Heart left ventricle (tissue), 16 donors: ENCODE measurements around the gene SMG9. TPM values are rescaled to one million over a fixed set of nuclear protein-coding genes. Genes with fewer than 3 reads are reported as not detected.

ENCODE experiments used
- ATAC-seq, 4 donors: fragments of 200-7000 bp; cut with Tn5 transposase; one replicate each; pipeline ENCODE4 v1.9.1; 2020 to 2022; ENCODE audit warnings: moderate library complexity in 4 of 4, mild to moderate bottlenecking in 3 of 4, moderate number of reproducible peaks in 1 of 4
- DNase-seq, 5 donors: peaks; one replicate each; pipeline ENCODE4 v3.0.0-alpha.2; 2020
- H3K27ac ChIP-seq, 12 donors: fragments of 200-600 bp; sonication (generic) in 4 of 12; one replicate each; pipeline versions ENCODE4 v1.5.0 to v1.8.0; 2016 to 2022; ENCODE audit warnings: mild to moderate bottlenecking in 2 of 12
- H3K27me3 ChIP-seq, 9 donors: fragments of 200-600 bp; sonication (generic) in 2 of 9; one replicate each; pipeline versions ENCODE4 v1.5.1 to v1.8.0; 2016 to 2022; ENCODE audit warnings: mild to moderate bottlenecking in 3 of 9
- H3K36me3 ChIP-seq, 9 donors: fragments of 200-600 bp; sonication (generic) in 2 of 9; one replicate each; pipeline versions ENCODE4 v1.5.0 to v1.8.0; 2018 to 2022; ENCODE audit warnings: mild to moderate bottlenecking in 2 of 9
- H3K4me1 ChIP-seq, 12 donors: fragments of 200-600 bp; sonication (generic) in 4 of 12; one replicate each; pipeline versions ENCODE4 v1.5.0 to v1.8.0; 2016 to 2022; ENCODE audit warnings: mild to moderate bottlenecking in 3 of 12
- H3K4me3 ChIP-seq, 12 donors: fragments of 200-600 bp; sonication (generic) in 4 of 12; one replicate each; pipeline versions ENCODE4 v1.5.0 to v1.8.0; 2017 to 2022; ENCODE audit warnings: mild to moderate bottlenecking in 9 of 12, moderate library complexity in 4 of 12
- H3K9me3 ChIP-seq, 12 donors: fragments of 200-600 bp; sonication (generic) in 4 of 12; one replicate each; pipeline versions ENCODE4 v1.5.0 to v1.8.0; 2016 to 2022; ENCODE audit warnings: mild to moderate bottlenecking in 1 of 12
- CTCF ChIP-seq, 12 donors: fragments of 200-600 bp; sonication (generic) in 4 of 12; IDR thresholded peaks; one replicate each; pipeline versions ENCODE4 v1.5.0 to v1.8.0; 2018 to 2022; ENCODE audit warnings: antibody characterized with exemption in 12 of 12, mild to moderate bottlenecking in 5 of 12
- POLR2A ChIP-seq, 2 donors: fragments of 450-650 bp; IDR thresholded peaks; one replicate each; pipeline ENCODE4 v1.6.1; 2017; ENCODE audit warnings: antibody characterized with exemption in 2 of 2, mild to moderate bottlenecking in 2 of 2, moderate library complexity in 2 of 2
- WGBS, 4 donors: extraction: QIAGEN DNeasy Blood & Tissue Kit in 2 of 4; methylation state at CpG; one replicate each; pipeline versions ENCODE4 v1.1.5 to v1.1.7; 2013 to 2018; 5-methylcytosine and 5-hydroxymethylcytosine counted together
- intact Hi-C, 10 donors: fragments of 100-400 bp; cut with DNase I; formaldehyde crosslinking; loops; one replicate each; pipeline versions ENCODE4 v1.11.1 to v1.14.2; 2022
- polyA plus RNA-seq, 2 donors: library from polyadenylated mRNA; stranded (reverse); fragments of 200-250 nt; gene quantifications; one replicate each; pipeline ENCODE4 v1.2.3, GENCODE V29; 2013
- total RNA-seq, 9 donors: library from RNA; depleted of rRNA in 2 of 9; stranded (reverse); fragments of >200 nt in 2 of 9; fragmentation: NEBNext Ultra II Directional in 3 of 9; extraction: Animal tissue kit (Norgen Biotek cat#: 25700) in 3 of 9; gene quantifications; one replicate each; pipeline versions ENCODE4 v1.1.0 to v1.2.4, GENCODE V29; 2016 to 2023
- donor health status: ischemic (EF 13 %, LVEDD 7.1; RV severe dilation, severe dysfunction).
- donor health status: healthy with polysubstance abuse.
- donor health status: DM: no; HTN: yes; CAD: no.
- donor health status: DM: no; HTN: no; CAD: no.
- donor health status: ischemic (EF 25% LVEDD 6.9; RV normal size, moderate dysfunction).
- donor health status: ischemic (EF 25% LVEDD 5.7; RV mildly dilated, moderate dysfunction).
- donor health status: healthy.
- donor health status: DM: yes; HTN: yes; CAD: no.
- donor health status: ischemic (EF 35%, LVEDD 5.7; RV mildly dilated, moderate dysfunction).
- donor health status: nonischemic (EF 11% LVEDD 7.7; RV severe dilation, severe dysfunction).
- donor health status: DM: yes; HTN: yes; CAD: no.
- donor health status: PGD.
- donor health status: ischemic (EF 29% LVEDD 5.4; RV normal size, mild dysfunction).
- donor health status: nonischemic (EF 23%, LVEDD 6.1; RV moderate dilation, normal function).

SMG9 gene
- total and polyA plus RNA-seq, 11 donors: 5.8 to 27.7 (median 14.9) TPM

- WGBS, 4 donors: 63 to 100% (median 72%) methylated on average over 1 of the region's 1 CpG
- Histone ChIP-seq H3K4me1 (peaks cover 0 to 6% (median 0%) of the 10 kb centered on the region in 12 donors), H3K4me3 (no peak overlapping the region), H3K27ac (no peak overlapping the region), H3K36me3 (no peaks in the 10 kb centered on the region), H3K9me3 (peaks cover 0 to 28% (median 19%) of the 10 kb centered on the region in 12 donors), H3K27me3 (no peaks in the 10 kb centered on the region)
- TF ChIP-seq POLR2A (IDR thresholded peaks at IDR 0.05): no peak
- TF ChIP-seq CTCF (IDR thresholded peaks at IDR 0.05): no peak
- ATAC-seq (no peak), DNase-seq (no peak)
- intact Hi-C loops: no loop called here
Measured at GRCh38 chr19:43687660-43687997, 67.1 kb downstream of the SMG9 start.

- Histone ChIP-seq H3K36me3 (no peaks in the 10 kb centered on the region), H3K4me1 (peaks cover 0 to 6% (median 0%) of the 10 kb centered on the region in 12 donors), H3K27ac (no peak overlapping the region), H3K4me3 (no peak overlapping the region), H3K27me3 (no peaks in the 10 kb centered on the region), H3K9me3 (no peaks in the 10 kb centered on the region)
- DNase-seq: no peak
- WGBS, 4 donors: 82 to 100% (median 87%) methylated on average over 1 of the region's 1 CpG
- no peak for ATAC-seq
- intact Hi-C loops: no loop called here
- TF ChIP-seq CTCF (IDR thresholded peaks at IDR 0.05) (no peak), POLR2A (IDR thresholded peaks at IDR 0.05) (no peak)
Measured at GRCh38 chr19:43684326-43684725, 70.4 kb downstream of the SMG9 start.

- 44 to 96% (median 84%) methylated on average over 2 of the region's 2 CpGs for WGBS, 4 donors
Measured at GRCh38 chr19:43683905-43684304, 70.9 kb downstream of the SMG9 start.

More at GRCh38 chr19:43683905-43684304, 70.9 kb downstream of the SMG9 start:
- ATAC-seq: no peak
- H3K27ac ChIP-seq: no peak overlapping the region
- H3K27me3 ChIP-seq: no peaks in the 10 kb centered on the region
- intact Hi-C loops: no loop called here
- no peak overlapping the region for H3K4me3 ChIP-seq
- H3K36me3 ChIP-seq: no peaks in the 10 kb centered on the region
- H3K4me1 ChIP-seq: peaks cover 0 to 6% (median 0%) of the 10 kb centered on the region in 12 donors
- DNase-seq: peak in 1 of 5 donors; percentile 16
- TF ChIP-seq CTCF (IDR thresholded peaks at IDR 0.05) (no peak), POLR2A (IDR thresholded peaks at IDR 0.05) (no peak)
- H3K9me3 ChIP-seq: no peaks in the 10 kb centered on the region
